ENCODE data around the gene SLC8A2.
A peak's percentile ranks its signal among the peaks of the same experiment; 100 is the strongest.
"Not testable (repeated sequence)": the region's sequence is repeated elsewhere in the genome, so short reads cannot be mapped to it uniquely, and the experiment has no call there.

Gene SLC8A2

DNA sequence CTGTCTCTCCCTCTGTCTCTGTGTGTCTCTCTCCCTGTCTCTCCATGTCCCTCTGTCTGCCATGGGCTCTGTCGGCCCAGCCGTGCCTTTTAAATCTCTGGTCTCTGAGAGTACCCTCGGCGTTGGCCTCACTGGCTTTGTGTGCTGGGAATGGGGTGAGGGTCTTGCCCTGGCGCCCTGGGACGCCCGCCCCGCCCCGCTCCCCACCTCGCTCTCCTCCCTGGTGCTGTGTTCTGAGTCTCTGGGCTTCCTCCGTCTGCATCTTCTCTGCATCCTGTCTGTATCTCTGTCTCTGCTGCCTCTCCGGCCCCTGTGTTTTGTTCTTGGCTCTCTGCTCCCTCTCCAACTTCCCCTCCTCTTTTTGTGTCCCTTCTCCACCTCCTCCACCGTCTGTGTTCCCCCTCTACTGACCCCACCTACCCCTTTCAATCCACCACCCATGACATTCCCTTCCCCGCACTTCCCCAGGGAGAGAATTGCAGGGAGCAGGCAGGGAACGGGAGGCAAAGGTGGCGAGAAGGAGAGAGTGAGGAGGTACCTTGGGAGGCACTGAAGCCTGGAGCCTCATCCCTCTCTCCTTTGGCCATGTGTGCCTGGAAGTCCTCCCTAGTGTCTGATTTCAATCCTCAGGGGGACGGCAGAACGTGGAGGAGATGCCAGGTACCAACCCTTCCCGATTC is 48.4 kb downstream of the SLC8A2 start:
- no peak for DNase-seq

DNA sequence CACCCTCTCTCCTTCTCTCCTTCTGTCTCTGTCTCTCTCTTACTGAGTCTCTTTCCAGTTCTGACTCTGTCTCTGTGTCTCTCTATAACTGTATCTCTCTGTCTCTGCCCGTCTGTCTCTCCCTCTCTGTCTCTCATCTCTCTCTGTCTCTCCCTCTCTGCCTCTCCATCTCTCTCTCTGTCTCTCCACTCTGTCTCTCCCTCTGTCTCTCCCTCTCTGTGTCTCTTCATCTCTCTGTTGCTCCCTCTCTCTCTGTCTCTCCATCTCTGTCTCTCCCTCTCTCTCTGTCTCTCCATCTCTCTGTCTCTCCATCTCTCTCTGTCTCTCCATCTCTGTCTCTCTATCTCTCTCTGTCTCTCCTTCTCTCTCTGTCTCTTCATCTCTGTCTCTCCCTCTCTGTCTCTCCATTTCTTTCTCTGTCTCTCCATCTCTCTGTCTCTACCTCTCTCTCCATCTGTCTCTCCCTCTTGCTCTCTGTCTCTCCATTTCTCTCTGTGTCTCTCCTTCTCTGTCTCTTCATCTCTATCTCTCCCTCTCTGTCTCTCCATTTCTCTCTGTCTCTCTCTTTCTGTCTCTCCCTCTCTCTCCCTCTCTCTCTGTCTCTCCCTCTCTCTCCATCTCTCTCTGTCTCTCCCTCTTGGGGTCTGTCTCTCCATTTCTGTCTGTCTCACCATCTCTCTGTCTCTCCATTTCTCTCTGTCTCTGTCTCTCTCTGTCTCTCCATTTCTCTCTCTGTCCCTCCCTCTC is 49.1 kb downstream of the SLC8A2 start:
- no peak for DNase-seq

DNA sequence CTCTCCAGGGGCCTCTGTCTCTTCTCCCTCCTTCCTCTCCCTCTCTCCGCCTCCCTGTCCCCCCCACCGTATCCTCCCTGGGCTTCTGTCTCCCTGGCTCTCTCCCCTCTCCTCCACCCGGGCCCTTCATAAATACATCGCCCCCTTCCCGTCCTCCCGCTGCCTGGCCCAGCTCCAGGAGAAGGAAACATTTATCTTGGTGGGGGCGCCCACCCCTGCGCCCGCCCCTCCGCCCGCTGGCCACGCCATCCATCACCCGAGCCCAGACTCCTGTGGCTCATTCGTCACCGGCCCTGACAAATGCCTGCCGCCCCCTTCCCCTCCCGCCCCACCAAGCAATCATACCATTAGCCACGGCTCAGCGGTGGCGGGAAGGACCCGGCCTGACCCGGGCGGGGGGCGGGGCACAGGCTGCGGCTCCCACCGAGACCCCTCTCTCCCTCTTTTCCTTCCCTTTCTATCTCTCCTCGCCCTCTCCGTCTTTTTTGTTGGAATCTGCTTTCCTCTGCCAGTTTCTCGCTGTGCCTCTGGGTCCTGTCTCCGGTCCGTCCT is 49.8 kb downstream of the SLC8A2 start:
- DNase-seq: peak; percentile 77

DNA sequence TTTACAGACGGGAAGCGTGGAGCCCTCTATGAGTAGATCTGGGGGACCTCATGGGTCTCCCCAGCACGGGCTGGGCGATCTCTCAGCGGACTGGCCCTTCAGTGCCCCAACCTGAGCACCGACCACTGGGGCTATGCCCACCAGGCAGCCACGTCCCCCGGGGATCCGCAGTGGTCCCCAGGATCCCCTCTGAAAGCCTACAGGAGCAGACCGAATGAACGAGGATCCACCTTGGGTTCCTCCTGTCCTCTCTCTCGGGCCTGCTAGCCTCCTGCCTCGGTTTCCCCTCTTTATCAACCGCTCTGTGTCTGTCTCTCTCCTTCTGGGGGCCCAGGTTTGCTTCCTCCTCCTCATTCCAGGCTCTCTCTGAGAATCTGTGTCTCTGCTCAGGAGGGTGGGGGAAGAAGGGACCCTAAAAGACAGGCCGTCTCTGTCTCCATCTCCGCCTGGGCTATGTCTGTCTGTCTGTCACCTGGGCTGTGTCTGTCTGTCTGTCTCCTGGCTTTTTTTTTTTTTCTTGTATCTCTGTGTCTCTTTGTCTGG is 50.4 kb downstream of the SLC8A2 start:
- DNase-seq: no peak

DNA sequence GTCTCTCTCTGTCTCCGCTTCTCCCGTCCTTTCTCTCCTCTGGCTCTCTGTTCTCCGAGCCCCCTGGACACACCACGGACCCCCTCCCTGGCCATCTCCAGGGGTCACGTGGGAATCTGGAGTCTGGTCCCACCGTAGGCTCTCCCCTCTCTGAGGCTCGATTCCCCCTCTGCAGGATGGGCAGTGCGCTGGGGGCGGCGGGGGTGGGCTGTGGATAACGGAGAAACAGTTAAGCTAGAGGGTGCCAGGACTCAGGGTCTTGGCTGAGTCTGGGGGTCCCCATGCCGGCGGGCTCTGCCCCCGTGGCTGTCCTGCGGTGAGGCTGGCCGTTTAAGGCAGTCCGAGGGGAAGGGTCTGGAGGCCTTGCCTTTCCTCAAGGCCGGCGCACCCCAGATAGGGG is 51.9 kb downstream of the SLC8A2 start:
- DNase-seq: no peak

DNA sequence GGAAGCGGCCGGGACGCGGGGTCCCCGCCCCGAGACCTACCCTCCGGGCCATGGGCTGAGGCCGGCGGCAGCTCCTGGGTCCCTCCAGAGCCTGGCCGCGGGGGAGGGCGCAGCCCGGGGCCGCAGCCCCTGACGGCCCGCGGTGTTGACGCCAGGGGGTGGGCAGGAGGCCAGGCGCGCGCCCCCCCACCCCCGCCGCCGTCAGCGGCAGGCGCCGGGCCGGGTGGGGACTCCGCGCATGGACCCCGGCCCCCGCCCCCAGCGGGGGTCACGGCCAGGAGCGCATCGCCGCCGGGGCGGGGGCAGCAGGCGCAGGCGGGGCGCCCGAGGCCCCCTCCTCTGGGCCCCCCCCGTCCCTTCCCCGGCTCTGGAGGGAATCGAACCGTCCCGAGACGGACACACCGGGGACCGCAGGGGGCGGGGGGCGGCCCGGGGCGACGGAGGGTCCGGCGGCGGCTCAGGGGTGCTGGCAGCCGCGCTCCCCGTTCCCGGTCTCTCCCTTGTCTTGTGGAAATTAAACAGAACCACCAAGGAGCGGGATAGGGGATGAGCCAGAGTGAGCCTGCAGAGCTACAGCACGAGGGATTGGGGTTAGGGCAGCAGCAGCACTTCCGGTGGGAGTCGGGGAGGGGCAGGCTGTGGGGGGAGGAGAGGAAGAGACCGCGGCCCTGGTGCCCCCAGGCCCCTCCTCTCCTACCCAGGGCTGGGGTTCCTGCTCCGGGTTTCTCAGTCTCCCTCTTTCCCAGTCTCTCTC is 52.5 kb downstream of the SLC8A2 start, which contains the start of gene MEIS3:
MEIS3 (minus strand) TSS at position 498 of the 754 bp plus-strand sequence; CDS start at position 52, 446 bp downstream.
- no peak for DNase-seq

DNA sequence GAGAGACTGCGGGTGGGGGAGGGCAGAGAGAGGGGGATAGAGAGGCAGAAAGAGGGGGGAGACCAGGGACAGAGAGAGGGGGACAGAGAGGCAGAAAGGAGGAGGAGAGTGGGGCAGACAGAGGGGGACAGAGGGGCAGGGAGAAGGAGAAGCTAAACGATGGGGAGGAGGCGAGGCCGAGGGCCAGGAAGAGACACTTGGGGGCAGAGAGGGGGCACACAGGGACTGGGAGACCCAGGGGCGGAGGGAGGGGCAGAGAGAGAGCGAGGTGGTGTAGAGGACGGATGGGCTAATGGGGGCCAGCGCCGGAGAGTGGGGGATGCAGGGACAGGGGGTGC is 53.0 kb downstream of the SLC8A2 start:
- no peak for DNase-seq

DNA sequence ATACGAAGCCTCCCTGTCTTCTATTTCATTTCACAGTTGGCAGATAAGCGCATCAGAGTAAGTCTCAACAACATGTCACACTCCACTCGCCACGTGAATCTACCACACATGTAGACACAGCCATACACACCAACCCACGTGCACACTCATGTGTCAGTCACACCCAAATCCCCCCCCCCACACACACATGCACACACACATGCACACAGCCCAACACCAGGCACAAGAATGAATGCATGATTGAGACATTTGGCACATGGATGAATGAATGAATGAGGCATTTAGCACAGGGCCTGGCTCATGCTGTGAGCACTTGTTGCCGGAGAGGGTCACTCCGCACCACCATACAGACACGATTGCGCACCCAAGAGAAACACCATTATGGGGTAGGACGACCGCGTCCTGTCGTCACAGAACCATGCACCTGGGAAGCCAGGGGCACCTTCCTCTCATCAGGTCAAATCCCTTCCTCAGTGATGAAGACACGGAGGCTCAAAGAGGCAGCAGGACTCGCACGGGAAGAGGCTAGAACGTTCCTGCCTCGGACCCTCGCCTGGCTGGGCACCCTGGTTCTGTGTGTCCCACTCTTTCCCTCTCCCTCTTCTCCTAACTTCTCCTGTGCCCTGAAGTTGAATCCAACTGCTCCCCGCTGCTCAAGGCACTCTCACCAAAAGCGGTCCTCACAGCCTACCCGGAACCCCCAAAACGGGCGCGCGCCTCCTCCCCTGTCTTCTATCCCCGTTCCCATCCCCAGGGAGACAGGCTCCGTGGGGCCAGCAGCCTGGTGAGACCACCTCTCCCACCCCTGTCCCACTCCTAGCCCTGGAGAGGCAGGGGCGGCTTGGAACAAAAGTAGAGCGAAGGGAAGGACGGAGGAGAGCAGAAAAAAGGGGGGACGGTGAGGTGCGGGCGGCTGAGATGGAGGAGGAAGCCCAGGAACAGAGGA is 53.7 kb downstream of the SLC8A2 start:
- DNase-seq: no peak

DNA sequence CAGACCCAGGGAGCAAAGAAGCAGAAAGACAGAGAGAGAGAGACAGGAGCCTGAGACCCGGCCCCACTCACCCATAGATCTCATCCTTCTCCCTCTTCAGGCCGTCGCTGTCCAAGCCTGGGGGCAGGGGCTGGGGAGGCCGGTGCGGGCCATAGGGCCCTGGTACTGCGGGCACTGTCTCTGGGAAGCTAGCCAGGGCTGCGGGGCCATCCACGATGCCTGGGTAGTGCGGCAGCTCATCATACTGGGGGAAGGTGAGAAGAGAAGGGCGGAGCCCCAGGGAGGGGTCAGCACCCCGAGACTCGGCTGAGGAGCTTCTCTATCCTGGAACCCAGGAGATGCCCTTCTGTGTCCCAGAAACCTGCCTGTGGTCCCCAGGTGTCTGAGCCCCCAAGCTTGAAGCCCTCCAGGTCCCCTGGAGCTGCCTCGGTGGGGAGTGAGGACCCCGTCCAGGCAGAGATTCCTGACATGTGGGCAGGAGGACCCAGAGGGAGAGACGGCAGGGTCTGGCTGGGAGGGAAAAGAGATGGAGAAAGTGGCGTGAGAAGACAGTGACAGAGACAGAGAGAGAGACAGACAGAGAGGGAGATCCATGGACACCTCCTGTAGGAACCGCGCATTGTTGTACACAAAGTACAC is 54.5 kb downstream of the SLC8A2 start:
- DNase-seq: no peak

DNA sequence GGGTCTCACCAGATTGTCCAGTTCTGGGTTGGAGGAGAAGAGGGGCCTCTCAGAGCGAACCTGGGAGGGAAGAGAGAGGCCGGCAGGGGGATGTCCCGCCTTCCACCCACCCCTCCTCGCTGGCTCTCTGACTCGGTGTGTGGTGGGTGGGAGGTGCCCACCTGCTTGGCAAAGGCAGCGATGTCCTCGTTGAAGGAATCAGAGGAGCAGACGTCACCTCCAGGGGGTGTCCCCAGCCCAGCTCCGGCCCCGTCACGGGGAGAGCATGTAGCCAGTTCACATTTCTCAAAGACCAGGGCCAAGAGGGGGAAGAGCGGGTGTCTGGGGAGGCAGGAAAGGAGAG is 55.1 kb downstream of the SLC8A2 start:
- DNase-seq: no peak

DNA sequence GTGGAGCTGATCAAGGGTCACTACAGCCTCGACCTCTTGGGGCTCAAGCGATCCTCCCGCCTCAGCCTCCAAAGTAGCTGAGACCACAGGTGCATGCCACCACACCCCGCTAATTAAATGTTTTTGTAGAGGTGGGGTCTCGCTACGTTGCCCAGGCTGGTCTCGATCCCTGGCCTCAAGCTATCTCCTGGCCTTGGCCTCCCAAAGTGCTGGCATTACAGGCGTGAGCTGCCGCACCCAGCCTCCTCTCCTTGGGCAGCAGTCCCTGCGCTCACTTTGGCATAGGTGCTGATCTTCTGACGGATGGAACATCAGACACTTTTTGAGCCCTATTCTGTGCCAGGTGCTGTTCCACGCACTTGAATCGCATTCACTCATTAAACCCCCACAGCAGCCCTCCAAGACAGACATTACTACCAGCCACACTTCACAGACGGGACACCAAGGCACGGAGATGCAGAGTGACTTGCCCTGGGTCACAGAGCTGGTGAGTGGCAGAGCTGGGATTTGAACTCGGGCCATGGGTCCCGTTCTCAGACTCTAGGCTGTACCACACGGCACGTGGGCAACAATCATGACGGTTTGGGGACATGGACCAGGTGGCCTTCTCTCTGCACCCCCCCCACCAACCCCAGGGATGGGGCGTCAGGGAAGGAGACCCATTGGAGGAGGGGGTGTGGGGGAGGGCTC is 55.6 kb downstream of the SLC8A2 start:
- DNase-seq: no peak

DNA sequence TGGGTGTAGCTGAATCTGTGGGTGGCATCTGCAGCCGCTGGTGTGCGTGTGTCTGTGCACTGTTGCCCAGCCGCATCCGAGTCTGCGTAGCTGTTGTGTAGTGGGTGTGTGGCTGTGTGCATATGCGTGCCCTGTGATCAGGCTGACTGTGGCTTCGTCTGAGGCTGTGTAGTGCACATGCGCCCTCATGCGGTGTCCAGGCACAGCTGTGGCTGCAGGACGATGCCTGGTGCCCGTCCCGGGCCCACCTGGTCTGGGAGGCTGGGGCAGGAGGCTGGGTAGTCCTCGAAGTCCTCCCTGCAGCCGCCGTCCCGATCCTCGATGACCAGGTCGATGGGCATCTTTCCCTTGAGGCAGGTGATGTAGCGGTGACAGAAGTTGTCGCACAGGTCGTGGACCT is 57.2 kb downstream of the SLC8A2 start:
- no peak for DNase-seq

DNA sequence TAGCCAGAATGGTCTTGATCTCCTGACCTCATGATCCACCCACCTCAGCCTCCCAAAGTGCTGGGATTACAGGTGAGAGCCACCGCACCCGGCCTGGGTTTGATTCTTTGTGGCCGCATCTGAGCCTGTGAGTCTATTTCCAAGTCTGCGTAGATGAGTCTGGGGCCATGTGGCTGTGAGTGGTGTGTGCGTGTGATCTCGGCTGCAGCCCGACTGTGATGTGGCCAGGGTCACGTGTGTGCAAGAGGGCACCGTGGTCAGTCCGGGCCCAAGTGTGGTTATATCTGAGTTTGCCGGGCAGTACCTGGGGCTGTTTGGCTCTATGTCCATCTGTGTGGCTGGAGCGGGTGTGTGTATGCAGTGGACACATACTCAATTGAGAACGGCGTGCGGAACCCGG is 57.8 kb downstream of the SLC8A2 start:
- no peak for DNase-seq

DNA sequence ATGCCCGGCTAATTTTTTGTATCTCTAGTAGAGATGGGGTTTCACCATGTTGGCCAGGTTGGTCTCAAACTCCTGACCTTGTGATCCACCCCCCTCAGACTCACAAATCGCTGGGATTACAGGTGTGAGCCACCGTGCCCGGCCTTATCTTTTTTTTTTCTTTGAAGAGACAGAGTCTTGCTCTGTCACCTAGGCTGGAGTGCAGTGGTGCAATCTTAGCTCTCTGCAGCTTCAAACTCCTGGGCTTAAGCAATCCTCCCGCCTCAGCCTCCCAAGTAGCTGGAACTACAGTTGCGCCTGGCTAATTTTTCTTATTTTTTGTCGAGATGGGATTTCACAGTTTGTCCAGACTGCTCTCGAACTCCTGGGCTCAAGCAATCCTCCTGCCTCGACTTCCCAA is 60.0 kb downstream of the SLC8A2 start:
- not testable (repeated sequence) for DNase-seq

DNA sequence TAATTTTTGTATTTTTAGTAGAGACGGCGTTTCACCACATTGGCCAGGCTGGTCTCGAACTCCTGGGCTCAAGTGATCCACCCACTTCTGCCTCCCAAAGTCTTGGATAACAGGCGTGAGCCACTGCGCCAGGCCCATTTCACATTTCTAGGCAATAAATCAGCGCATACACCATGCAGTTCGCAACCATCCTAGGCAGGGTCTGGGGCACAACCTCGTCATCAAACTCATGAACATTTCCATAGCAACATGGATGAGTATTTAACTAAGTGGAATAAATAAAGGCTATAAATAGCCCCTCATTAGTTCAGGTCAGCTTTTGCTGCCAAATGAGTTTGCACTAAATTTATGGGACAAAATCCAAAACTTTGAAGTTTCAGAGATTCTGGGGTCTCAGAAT is 60.6 kb downstream of the SLC8A2 start:
- no peak for DNase-seq

DNA sequence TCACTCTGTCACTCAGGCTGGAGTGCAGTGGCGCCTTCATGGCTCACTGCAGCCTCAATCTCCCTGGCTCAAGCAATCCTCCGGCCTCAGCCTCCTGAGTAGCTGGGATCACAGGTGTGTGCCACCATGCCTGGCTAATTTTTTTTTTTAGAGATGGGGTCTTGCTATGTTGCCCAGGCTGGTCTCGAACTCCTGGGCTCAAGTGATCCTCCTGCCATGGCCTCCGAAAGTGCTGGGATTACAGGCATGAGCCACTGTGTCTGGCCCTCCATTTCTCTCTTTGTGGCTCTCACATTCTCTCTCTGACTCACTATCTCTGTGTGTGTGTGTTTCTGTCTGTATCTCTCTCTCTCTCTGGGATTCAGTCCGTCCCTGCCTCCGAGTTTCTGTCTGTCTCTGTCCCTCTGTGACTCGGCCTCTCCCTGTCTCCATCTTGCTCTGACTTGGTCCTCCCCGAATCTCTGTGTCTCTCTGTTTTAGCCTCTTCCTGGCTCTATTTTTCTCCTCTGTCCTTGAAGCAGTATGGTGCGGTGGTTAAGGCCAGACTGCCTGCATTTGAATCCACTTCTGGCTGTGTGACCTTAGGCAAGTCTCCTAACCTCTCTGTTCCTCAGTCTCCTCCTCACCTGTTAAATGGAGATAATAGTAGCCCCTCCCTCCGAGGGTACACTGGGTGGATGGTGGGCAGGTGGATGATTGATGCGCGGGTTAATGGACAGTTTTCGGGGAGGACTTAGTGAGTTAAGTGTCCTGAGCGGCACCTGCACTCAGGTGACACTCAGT is 63.3 kb downstream of the SLC8A2 start:
- DNase-seq: no peak

DNA sequence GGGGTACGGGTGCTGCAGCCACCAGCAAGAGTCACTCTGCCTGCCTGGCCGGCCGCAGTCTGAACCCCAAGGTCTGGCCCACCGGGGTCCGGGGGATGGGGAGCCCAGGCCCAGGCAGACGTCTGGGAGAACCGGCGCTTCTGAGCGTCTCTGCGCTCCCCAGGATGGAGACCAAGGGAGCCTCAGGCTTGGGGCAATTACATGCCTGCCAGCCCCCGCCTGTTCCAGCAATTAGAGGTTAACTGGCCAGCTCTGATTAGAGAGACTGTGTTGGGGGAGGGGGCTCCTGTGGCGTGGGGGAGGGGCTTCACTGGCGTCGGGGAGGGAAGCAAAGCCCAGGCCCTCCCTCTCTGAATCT is 64.3 kb downstream of the SLC8A2 start:
- no peak for DNase-seq

DNA sequence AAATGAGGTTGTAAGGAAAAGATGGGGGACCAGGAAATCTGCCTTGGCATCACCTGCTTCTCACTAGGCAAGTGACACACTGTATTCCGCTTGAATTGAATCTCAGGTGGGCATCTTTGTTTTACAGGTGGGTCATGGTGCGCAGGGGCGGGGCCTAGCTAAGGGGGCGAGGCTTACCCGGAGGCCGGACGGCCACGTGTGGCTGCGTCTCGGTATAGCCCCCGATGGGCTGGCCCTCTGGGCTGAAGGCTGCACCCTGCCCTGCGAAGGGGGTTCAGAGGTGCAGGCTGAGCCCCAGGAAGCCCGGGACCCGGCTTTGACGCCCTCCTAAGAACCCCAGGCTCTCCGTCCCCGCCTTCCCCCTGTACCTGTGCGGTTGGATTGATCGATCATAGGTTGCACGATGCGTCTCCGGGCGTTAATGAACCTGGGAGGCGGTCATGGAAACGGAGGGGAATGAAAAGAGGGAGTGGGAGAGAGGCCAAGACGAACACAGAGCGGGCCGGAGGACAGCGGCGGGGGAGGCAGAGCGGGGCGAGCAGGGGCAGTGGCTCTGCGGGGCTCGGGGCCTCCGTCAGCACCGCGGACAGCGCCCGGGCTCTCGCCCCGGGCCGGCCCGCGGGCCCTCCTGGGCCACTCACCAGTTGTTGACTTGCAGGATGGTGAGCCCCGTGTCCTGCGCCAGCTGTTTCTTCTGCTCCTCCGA is 64.8 kb downstream of the SLC8A2 start:
- DNase-seq: no peak

DNA sequence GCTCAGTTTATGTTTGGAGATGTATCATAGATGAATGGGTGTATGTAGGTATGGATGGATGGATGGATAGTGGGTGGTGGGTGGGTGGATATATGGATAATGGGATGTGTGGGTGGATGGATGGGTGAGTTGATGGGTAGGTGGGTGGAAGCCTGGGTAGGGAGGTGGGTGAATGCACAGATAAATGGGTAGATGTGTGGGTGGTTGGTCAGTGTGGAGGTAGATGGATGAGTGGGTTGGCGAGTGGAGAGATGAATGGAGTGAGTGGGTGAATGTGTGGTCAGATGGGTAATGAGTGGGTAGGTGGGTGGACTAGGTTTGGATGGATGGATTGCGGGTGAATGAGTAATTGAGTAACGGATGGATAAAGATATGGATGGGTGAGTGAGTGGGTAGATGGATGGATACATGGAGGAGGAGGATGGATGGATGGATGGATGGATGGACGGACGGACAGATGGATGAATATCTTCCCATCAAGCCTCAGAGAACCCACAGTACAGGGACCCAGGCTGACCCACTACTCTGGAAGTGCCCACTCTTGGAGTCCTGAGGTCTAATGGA is 65.8 kb downstream of the SLC8A2 start:
- DNase-seq: no peak

DNA sequence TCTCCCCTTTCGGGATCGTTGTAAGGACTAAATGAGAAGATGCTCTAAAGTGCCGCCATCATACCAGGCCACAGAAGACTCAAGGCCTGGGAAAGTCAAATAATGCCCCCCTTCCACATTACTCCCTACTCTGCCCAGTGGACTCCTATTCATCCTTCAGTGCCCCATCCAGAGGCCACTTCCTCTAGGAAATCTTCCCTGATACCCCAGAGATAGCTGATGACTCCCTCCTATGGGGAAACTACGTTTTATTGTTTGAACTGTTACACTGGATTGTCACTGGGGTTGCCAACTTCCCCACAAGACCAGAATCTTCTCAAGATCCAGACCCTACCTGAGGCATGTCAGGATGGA is 66.5 kb downstream of the SLC8A2 start:
- no peak for DNase-seq
